ENCODE data around the gene MELTF. TPM values are rescaled to one million over a fixed set of nuclear protein-coding genes. Genes with fewer than 3 reads are reported as not detected.

MELTF gene
- total and polyA plus RNA-seq, 2 of the 13 experiments (the other 11 are each of a cell fraction or from before 2014, with no cell fraction given), result 3.2 to 7.5 TPM

GRCh38 chr3:196981657-196982056, 48.0 kb downstream of the MELTF start (continued):
- no peak; the same call in 1 of the 2 replicates for TF ChIP-seq MXD4 (CRISPR knock-in tag; IDR thresholded peaks at IDR 0.05)
- TF ChIP-seq ZNF543 (CRISPR knock-in tag; IDR thresholded peaks at IDR 0.05), result no peak
- no peak for TF ChIP-seq RBM39 (IDR thresholded peaks at IDR 0.05; ENCODE audit: low read depth, low read length, poor library complexity, severe bottlenecking)
- no peak for TF ChIP-seq ZNF512 (CRISPR knock-in tag; IDR thresholded peaks at IDR 0.05)
- TF ChIP-seq ZNF780A (CRISPR knock-in tag; IDR thresholded peaks at IDR 0.05), result no peak
- TF ChIP-seq ZNF510 (CRISPR knock-in tag; IDR thresholded peaks at IDR 0.05; ENCODE audit: low read depth), result no peak
- TF ChIP-seq ZFP41 (CRISPR knock-in tag; IDR thresholded peaks at IDR 0.05; ENCODE audit: borderline replicate concordance), result no peak
- peak; percentile 73; the same call in 1 of the 2 replicates for TF ChIP-seq HOMEZ (CRISPR knock-in tag; IDR thresholded peaks at IDR 0.05; ENCODE audit: low read depth)
- TF ChIP-seq MAZ (IDR thresholded peaks at IDR 0.05; ENCODE audit: borderline replicate concordance, low read depth, low read length), result no peak
- TF ChIP-seq MAZ (CRISPR knock-in tag; IDR thresholded peaks at IDR 0.05; ENCODE audit: low read depth), result no peak
- TF ChIP-seq TERF1 (CRISPR knock-in tag; IDR thresholded peaks at IDR 0.05), result no peak
- no peak for TF ChIP-seq KLF15 (CRISPR knock-in tag; IDR thresholded peaks at IDR 0.05; ENCODE audit: borderline replicate concordance)
- no peak for TF ChIP-seq TBP (CRISPR knock-in tag; IDR thresholded peaks at IDR 0.05)
- no peak for TF ChIP-seq ZNF503 (CRISPR knock-in tag; IDR thresholded peaks at IDR 0.05)
- no peak for TF ChIP-seq BATF2 (CRISPR knock-in tag; IDR thresholded peaks at IDR 0.05)
- no peak for TF ChIP-seq ZNF766 (CRISPR knock-in tag; IDR thresholded peaks at IDR 0.05; ENCODE audit: borderline replicate concordance)
- TF ChIP-seq HOXD1 (CRISPR knock-in tag; IDR thresholded peaks at IDR 0.05), result no peak
- no peak for TF ChIP-seq SNAI1 (CRISPR knock-in tag; IDR thresholded peaks at IDR 0.05; ENCODE audit: borderline replicate concordance)
- TF ChIP-seq BRD4 (CRISPR knock-in tag; IDR thresholded peaks at IDR 0.05), result no peak
- no peak for TF ChIP-seq RNF2 (conservative IDR thresholded peaks at IDR 0.05; ENCODE audit: low read depth)
- TF ChIP-seq HOXA5 (CRISPR knock-in tag; IDR thresholded peaks at IDR 0.05), result no peak
- TF ChIP-seq XBP1 (CRISPR knock-in tag; IDR thresholded peaks at IDR 0.05), result no peak

Measured in HepG2 (cell line).